IPS DF 6.9 (cell line): ENCODE measurements around the gene MEG3.

ENCODE experiments used
- DNase-seq: peaks from one replicate; pipeline ENCODE4 v3.0.0-alpha.2; 2013; ENCODE audit warnings: low read depth, low spot score
- H3K27ac ChIP-seq: one replicate; pipeline ENCODE4 v1.5.1; 2013; ENCODE audit warnings: low read length, control low read depth
- H3K27me3 ChIP-seq: 2 replicates; pipeline ENCODE4 v1.6.1; 2013; ENCODE audit warnings: mild to moderate bottlenecking, low read length; ENCODE audit not compliant: control insufficient read depth, insufficient read depth
- H3K36me3 ChIP-seq: 2 replicates; pipeline ENCODE4 v1.6.1; 2013; ENCODE audit warnings: low read length; ENCODE audit not compliant: control insufficient read depth, insufficient read depth
- H3K4me1 ChIP-seq: 2 replicates; pipeline ENCODE4 v1.6.1; 2013; ENCODE audit warnings: low read length; ENCODE audit not compliant: control insufficient read depth, insufficient read depth
- H3K4me3 ChIP-seq: 2 replicates; pipeline ENCODE4 v1.5.1; 2013; ENCODE audit warnings: mild to moderate bottlenecking, low read length
- H3K9me3 ChIP-seq: 2 replicates; pipeline ENCODE4 v1.6.1; 2013; ENCODE audit warnings: low read length, inconsistent platforms; ENCODE audit not compliant: control insufficient read depth, insufficient read depth
- WGBS: extraction: QIAGEN DNeasy Blood & Tissue Kit; methylation state at CpG from one replicate; pipeline ENCODE4 v1.1.7; 2013; ENCODE audit warnings: mixed read lengths, missing lambda C conversion rate; ENCODE audit not compliant: insufficient read length, insufficient coverage; 5-methylcytosine and 5-hydroxymethylcytosine counted together

Gene MEG3

GRCh38 chr14:100907240-100907639, 81.3 kb downstream of the MEG3 start:
- Histone ChIP-seq H3K27ac (no peak overlapping the region), H3K36me3 (no peaks in the 10 kb centered on the region), H3K9me3 (no peaks in the 10 kb centered on the region), H3K4me3 (no peak overlapping the region), H3K4me1 (no peaks in the 10 kb centered on the region), H3K27me3 (peaks cover 6% of the 10 kb centered on the region; the same call in 1 of the 2 replicates)
- DNase-seq = no peak
- no CpG with 5 or more reads among the region's 8 CpGs for WGBS

GRCh38 chr14:100909439-100909838, 83.5 kb downstream of the MEG3 start:
- peaks cover 4% of the 10 kb centered on the region; the same call in 1 of the 2 replicates for H3K27me3 ChIP-seq
- no peaks in the 10 kb centered on the region for H3K9me3 ChIP-seq
- no peak for DNase-seq
- WGBS = no CpG with 5 or more reads among the region's 9 CpGs
- H3K27ac ChIP-seq = no peak overlapping the region
- H3K4me3 ChIP-seq = no peak overlapping the region
- H3K36me3 ChIP-seq = no peaks in the 10 kb centered on the region
- H3K4me1 ChIP-seq = no peaks in the 10 kb centered on the region
